Peyer's patch (tissue), 4 donors: ENCODE data around the gene PZP.
"Not testable (repeated sequence)": the region's sequence is repeated elsewhere in the genome, so short reads cannot be mapped to it uniquely, and the experiment has no call there.

Experiments used
- CTCF ChIP-seq, 6 experiments: fragments of 450-650 bp in 4 of 6; fragments of 200-600 bp in 2 of 6; sonication (generic) in 1 of 6; IDR thresholded peaks; one replicate each; pipeline ENCODE4 v1.5.1; 2017 to 2019; ENCODE audit warnings: antibody characterized with exemption in 6 of 6, mild to moderate bottlenecking in 3 of 6, moderate library complexity in 1 of 6
- POLR2A ChIP-seq, 2 donors: fragments of 450-650 bp; IDR thresholded peaks; one replicate each; pipeline ENCODE4 v1.5.1; 2017; ENCODE audit warnings: antibody characterized with exemption in 2 of 2, mild to moderate bottlenecking in 2 of 2, moderate library complexity in 2 of 2

- TF ChIP-seq CTCF, POLR2A (IDR thresholded peaks at IDR 0.05): not testable (repeated sequence)
Observed at GRCh38 chr12:9240004-9240635, 31.9 kb upstream of the PZP start.
